Measurements from ENCODE around the gene USP3. TPM values are rescaled to one million over a fixed set of nuclear protein-coding genes. Genes with fewer than 3 reads are reported as not detected.

Gene USP3
- total and polyA plus RNA-seq, 2 of the 13 experiments (the other 11 are each of a cell fraction or from before 2014, with no cell fraction given): 14.3 to 61.2 TPM

DNA sequence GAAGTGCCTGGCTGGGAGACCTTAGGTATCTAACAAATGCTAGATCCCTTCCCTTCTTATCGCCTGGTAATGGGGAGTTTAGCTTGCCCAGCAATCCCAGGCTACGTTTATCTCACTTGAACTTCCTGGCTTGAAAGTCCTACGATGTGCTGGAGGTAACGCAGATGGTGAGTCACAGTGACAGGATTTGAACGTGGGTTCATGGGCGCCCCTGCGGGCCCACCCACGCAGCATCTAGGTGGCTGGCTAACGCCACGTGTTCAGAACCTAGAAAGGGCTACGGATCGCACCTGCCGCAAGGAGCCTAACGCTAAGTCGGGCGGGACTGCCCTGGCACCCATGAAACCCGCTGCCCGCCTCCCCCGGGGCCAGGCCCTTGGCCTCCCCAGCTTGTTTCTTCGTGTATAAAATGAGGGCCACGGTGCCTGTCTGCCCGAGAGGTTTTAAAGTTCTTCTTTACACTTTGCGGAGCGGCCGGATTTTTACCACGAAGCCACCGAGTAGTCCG, 600 bp upstream of the USP3 start (continued):
- TF ChIP-seq, protein P1, sequence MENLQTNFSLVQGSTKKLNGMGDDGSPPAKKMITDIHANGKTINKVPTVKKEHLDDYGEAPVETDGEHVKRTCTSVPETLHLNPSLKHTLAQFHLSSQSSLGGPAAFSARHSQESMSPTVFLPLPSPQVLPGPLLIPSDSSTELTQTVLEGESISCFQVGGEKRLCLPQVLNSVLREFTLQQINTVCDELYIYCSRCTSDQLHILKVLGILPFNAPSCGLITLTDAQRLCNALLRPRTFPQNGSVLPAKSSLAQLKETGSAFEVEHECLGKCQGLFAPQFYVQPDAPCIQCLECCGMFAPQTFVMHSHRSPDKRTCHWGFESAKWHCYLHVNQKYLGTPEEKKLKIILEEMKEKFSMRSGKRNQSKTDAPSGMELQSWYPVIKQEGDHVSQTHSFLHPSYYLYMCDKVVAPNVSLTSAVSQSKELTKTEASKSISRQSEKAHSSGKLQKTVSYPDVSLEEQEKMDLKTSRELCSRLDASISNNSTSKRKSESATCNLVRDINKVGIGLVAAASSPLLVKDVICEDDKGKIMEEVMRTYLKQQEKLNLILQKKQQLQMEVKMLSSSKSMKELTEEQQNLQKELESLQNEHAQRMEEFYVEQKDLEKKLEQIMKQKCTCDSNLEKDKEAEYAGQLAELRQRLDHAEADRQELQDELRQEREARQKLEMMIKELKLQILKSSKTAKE (CRISPR knock-in tag; IDR thresholded peaks at IDR 0.05; ENCODE audit: borderline replicate concordance): no peak
- TF ChIP-seq MEIS2 (CRISPR knock-in tag; IDR thresholded peaks at IDR 0.05) (no peak), KAT8 (CRISPR knock-in tag; IDR thresholded peaks at IDR 0.05) (no peak; the same call in 1 of the 2 replicates), ZNF496 (CRISPR knock-in tag; IDR thresholded peaks at IDR 0.05; ENCODE audit: insufficient replicate concordance) (no peak), ZNF841 (CRISPR knock-in tag; IDR thresholded peaks at IDR 0.05; ENCODE audit: borderline replicate concordance) (no peak; the same call in 1 of the 2 replicates), ZKSCAN5 (CRISPR knock-in tag; IDR thresholded peaks at IDR 0.05) (no peak), ZSCAN25 (CRISPR knock-in tag; IDR thresholded peaks at IDR 0.05) (peak; percentile 15; the same call in 1 of the 2 replicates), ZNF660 (CRISPR knock-in tag; IDR thresholded peaks at IDR 0.05; ENCODE audit: borderline replicate concordance, low read depth) (no peak), ZNF367 (CRISPR knock-in tag; IDR thresholded peaks at IDR 0.05; ENCODE audit: borderline replicate concordance) (no peak), CREM (IDR thresholded peaks at IDR 0.05) (peak; percentile 15; the same call in 1 of the 2 replicates), CREM (CRISPR knock-in tag; IDR thresholded peaks at IDR 0.05) (no peak), FOXK2 (IDR thresholded peaks at IDR 0.05) (no peak), HDAC2 (CRISPR knock-in tag; IDR thresholded peaks at IDR 0.05) (no peak; the same call in 1 of the 2 replicates), HMGA1 (CRISPR knock-in tag; conservative IDR thresholded peaks at IDR 0.05) (no peak), PHF5A (CRISPR knock-in tag; IDR thresholded peaks at IDR 0.05; ENCODE audit: low read depth, unreplicated experiment) (no peak), ZNF451 (CRISPR knock-in tag; IDR thresholded peaks at IDR 0.05) (no peak), LCORL (IDR thresholded peaks at IDR 0.05) (no peak), LCORL (CRISPR knock-in tag; IDR thresholded peaks at IDR 0.05) (no peak)
- TF ChIP-seq, protein P2, sequence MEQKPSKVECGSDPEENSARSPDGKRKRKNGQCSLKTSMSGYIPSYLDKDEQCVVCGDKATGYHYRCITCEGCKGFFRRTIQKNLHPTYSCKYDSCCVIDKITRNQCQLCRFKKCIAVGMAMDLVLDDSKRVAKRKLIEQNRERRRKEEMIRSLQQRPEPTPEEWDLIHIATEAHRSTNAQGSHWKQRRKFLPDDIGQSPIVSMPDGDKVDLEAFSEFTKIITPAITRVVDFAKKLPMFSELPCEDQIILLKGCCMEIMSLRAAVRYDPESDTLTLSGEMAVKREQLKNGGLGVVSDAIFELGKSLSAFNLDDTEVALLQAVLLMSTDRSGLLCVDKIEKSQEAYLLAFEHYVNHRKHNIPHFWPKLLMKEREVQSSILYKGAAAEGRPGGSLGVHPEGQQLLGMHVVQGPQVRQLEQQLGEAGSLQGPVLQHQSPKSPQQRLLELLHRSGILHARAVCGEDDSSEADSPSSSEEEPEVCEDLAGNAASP (CRISPR knock-in tag; IDR thresholded peaks at IDR 0.05; ENCODE audit: borderline replicate concordance): no peak
- TF ChIP-seq, protein P3, sequence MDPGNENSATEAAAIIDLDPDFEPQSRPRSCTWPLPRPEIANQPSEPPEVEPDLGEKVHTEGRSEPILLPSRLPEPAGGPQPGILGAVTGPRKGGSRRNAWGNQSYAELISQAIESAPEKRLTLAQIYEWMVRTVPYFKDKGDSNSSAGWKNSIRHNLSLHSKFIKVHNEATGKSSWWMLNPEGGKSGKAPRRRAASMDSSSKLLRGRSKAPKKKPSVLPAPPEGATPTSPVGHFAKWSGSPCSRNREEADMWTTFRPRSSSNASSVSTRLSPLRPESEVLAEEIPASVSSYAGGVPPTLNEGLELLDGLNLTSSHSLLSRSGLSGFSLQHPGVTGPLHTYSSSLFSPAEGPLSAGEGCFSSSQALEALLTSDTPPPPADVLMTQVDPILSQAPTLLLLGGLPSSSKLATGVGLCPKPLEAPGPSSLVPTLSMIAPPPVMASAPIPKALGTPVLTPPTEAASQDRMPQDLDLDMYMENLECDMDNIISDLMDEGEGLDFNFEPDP (CRISPR knock-in tag; conservative IDR thresholded peaks at IDR 0.05): no peak
- TF ChIP-seq, protein P4, sequence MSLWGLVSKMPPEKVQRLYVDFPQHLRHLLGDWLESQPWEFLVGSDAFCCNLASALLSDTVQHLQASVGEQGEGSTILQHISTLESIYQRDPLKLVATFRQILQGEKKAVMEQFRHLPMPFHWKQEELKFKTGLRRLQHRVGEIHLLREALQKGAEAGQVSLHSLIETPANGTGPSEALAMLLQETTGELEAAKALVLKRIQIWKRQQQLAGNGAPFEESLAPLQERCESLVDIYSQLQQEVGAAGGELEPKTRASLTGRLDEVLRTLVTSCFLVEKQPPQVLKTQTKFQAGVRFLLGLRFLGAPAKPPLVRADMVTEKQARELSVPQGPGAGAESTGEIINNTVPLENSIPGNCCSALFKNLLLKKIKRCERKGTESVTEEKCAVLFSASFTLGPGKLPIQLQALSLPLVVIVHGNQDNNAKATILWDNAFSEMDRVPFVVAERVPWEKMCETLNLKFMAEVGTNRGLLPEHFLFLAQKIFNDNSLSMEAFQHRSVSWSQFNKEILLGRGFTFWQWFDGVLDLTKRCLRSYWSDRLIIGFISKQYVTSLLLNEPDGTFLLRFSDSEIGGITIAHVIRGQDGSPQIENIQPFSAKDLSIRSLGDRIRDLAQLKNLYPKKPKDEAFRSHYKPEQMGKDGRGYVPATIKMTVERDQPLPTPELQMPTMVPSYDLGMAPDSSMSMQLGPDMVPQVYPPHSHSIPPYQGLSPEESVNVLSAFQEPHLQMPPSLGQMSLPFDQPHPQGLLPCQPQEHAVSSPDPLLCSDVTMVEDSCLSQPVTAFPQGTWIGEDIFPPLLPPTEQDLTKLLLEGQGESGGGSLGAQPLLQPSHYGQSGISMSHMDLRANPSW (CRISPR knock-in tag; IDR thresholded peaks at IDR 0.05; ENCODE audit: borderline replicate concordance): 0 out of 2 replicates have a peak, but pooled peaks have one; percentile 39
- TF ChIP-seq, protein P5, sequence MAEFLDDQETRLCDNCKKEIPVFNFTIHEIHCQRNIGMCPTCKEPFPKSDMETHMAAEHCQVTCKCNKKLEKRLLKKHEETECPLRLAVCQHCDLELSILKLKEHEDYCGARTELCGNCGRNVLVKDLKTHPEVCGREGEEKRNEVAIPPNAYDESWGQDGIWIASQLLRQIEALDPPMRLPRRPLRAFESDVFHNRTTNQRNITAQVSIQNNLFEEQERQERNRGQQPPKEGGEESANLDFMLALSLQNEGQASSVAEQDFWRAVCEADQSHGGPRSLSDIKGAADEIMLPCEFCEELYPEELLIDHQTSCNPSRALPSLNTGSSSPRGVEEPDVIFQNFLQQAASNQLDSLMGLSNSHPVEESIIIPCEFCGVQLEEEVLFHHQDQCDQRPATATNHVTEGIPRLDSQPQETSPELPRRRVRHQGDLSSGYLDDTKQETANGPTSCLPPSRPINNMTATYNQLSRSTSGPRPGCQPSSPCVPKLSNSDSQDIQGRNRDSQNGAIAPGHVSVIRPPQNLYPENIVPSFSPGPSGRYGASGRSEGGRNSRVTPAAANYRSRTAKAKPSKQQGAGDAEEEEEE (CRISPR knock-in tag; IDR thresholded peaks at IDR 0.05; ENCODE audit: borderline replicate concordance): no peak

Data from HepG2 (cell line).